ENCODE measurements around the gene ELOVL2.

ELOVL2 gene

DNA sequence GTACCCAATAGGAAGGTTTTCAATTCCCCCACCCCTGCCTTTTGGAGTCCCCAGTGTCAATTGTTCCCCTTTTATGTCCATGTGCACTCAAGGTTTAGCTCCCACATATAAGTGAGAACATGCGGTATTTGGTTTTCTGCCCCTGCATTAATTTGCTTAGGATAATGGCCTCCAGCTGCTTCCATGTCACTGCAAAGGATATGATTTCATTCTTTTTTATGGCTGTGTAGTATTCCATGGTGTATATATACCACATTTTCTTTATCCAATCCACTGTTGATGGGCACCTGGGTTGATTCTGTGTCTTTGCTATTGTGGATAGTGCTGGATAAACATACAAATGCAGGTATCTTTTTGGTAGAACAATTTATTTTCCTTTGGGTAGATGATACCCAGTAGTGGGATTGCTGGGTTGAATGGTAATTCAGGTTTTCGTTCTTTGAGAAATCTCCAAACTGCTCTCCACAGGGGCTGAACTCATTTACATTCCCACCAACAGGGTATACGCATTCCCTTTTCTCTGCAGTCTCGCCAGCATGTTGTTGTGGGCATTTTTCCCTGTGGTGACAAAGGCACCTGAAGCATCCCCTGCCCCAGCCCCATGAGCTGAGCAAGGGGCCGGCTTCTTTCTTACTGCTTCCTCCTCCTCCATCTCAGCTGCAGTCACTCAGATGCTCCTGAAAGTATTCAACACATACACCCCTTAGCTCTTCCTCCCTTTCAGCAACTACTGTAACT, 66.7 kb downstream of the ELOVL2 start:
- DNase-seq, result no peak

DNA sequence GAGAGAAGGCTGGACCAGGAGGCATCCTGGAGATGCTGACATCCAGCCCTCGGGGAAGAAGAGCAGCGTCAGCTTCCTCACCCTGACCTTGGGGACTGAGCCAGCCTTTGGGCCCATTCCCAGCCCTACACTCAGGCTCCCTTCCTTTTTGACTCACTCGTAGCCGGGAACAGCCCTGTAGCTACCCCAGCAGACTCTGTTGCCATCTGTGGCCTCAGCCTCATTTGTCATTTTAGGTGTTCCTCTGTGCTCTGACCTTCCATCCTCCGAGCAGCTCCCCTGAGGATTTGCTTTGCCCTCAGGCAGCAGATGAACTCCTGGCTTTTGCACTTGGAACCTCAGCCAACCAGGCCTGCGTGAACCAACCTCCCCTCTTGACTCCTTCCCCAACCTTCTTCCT, 67.5 kb downstream of the ELOVL2 start:
- no peak for DNase-seq

DNA sequence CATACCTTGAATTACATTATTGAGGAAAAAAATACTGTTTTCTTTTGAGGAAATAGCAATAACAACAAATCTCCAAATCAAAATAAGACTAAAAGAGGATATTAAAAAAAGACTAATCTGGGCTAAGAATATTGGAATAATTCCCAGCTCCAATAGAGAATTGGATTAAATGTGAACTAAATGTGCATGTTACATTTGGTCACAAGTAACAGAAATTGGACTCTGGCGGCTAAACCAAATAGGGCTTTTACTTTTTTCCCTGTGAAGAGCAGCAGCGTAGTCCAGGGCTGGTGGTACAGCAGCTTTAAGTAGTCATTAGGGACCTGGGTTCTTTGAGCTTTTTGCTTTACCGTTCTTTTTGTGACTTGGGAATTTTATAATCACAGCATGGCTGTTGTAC, 71.9 kb downstream of the ELOVL2 start:
- no peak for DNase-seq

DNA sequence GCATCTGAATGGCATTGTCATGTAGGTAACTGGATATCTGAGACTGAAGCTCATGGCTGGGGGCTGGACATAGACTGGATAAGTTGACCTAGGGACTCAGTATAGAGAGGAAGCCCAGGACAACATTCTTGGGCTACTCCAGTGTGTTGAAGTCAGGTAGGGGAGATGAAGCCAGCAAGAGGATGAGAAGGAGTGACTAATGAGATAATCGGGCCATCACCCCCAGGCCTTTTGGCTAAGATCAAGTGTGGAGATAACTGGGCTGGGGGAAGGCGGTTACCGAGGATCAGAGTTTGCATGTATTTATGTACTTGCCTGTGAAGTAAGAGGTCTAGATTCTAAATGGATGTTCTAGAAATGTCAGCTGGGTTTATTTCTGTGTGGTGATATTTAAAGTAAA, 73.4 kb downstream of the ELOVL2 start:
- DNase-seq, result no peak

GRCh38 chr6:10968776-10969175, 75.3 kb downstream of the ELOVL2 start:
- DNase-seq, result no peak

DNA sequence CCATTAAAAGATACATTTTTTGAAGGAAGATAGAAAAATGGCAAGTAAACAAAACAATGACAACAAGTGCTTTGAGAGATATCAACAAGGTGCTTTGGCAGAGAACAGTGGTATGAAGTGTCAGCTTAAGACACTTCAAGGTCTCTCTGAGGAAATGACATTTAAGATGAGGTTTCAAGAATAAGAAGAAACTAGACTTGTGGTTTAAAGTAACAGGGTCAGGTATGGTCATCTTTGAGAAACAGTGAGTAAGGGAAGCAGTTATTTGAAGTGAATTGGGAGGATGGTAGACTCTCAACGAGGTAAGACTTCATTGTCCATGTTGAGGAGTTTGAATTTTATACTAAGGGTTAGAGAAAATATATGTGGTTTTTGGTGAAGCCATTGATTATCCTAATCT, 79.4 kb downstream of the ELOVL2 start:
- no peak for DNase-seq

GRCh38 chr6:10963113-10963512, 81.0 kb downstream of the ELOVL2 start:
- DNase-seq, result no peak

- DNase-seq, result no peak
These were observed 81.4 kb downstream of the ELOVL2 start for GRCh38 chr6:10962673-10963072.

GRCh38 chr6:10961837-10962236, 82.3 kb downstream of the ELOVL2 start:
- DNase-seq, result no peak

- DNase-seq, result no peak
These were observed 83.9 kb downstream of the ELOVL2 start for GRCh38 chr6:10960171-10960570.

DNA sequence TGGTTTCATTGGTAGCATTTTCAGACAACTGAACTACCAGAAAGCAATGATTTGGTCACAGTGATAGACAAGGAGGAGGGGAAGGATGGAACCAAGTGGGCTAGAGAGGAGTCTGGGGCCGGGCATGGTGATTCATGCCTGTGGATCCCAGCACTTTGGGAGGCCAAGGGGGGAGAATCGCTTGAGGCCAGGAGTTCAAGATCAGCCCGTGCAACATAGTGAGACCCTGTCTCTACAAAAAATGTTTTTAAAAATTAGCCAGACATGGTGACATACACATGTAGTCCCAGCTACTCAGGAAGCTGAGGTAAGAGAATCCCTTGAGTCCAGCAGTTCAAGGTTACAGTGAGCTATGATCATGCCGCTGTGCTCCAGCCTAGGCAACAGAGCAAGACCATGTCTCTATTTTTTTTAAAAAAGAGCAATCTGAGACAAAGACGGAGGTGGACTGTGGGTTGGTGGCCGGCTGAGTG, 86.7 kb downstream of the ELOVL2 start:
- no peak for DNase-seq

DNA sequence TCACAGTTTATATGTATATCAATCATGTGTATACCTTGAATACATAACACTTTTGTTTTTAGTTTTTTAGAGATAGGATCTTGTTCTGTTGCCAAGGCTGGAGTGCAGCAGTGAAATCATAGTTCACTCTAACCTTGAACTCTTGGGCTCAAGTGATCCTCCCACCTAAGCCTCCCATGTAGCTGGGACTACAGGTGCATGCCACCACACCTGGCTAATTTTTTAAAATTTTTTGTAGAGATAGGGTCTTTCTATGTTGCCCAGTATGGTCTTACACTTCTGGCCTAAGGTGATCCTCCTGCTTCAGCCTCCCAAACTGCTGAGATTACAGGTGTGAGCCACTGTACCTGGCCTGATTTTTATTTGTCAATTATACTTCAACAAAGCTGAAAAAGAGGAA, 87.3 kb downstream of the ELOVL2 start:
- no peak for DNase-seq

DNA sequence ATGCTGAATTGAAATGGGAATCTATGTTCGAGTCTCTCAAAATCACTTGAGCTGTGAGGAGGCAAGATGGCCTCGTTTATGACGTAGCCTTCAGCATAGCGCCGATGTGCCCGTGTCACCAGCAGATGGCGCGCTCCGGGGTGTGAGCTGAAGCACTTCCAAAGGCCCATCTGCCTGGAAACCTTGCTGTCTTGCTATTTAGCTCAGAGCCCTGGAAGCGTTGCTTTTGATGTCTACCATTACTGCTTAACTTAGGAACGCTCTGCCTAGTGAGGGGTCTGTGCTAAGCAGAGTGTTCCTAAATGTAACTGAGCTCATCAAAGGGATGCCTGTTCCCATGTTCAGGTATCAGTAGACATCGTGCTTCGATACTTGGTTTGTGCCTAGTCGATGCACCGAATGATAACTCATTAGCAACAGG, 89.5 kb downstream of the ELOVL2 start:
- no peak for DNase-seq

DNA sequence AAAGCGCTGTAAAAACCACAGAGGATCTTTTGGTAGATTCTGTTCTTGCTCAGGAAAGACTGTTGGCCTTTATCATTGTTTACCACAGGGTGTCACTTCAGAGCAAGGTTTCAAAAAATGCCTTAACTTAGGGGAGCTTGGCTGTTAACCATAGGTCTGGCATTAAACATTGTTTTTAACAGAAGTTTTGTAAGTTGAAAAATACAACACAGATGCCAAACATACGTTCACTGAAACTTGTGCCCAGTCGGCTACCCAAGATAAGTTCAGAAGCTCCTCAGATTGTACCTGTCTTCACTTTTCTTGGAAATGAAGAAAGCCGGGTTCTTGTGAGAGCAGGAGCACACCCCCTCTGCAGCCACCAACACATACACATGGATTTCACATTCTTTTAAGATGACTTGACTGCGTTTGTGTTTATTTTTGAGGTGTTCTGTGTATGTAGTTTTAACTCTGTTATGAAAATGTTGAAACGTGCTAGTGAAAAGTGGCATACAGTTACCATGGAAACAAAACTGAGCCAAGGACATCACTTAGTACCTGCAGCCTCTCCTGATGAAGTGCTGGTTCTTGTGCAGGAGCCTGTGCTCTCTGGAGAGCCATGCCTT, 92.3 kb downstream of the ELOVL2 start:
- DNase-seq, result no peak

GRCh38 chr6:10949579-10950490, 94.3 kb downstream of the ELOVL2 start:
- no peak for DNase-seq

GRCh38 chr6:10947966-10948365, 96.1 kb downstream of the ELOVL2 start:
- no peak for DNase-seq

DNA sequence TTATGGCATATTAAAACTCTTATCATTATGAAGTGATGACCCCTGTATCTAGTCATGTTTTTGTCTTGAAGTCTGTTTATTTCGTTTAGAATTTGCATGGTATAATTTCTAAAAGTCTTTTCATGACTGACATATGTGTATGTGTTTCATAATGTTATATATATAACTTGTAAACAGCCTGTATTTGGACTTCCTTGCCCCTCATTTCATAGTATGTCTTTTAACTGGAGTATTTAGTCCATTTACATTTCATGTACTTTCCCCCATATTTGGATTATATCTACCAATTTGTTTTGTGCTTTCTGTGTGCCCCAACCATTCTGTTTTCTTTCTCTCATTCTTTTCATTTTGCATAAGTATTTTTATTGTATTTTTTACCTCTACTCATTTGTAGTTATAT, 98.3 kb downstream of the ELOVL2 start:
- DNase-seq, result no peak

DNA sequence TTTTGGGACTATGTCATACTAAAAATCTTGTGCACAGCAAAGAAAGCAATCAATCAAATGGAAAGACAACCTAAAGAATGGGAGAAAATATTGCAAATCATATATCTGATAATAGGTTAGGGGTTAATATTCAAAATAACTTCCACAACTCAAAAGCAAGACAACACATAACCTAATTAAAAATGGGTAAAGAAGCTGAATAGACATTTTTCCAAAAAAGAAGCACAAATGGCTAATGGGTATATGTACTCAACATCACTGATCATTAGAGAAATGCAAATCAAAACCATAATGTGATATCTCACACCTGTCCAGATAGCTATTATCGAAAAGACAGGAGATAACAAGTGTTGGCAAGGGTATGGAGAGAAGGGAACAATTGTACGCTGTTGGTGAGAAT, 104.3 kb downstream of the ELOVL2 start:
- DNase-seq, result no peak

GRCh38 chr6:10933126-10933525, 111.0 kb downstream of the ELOVL2 start:
- DNase-seq, result no peak
